GM12875 (cell line): ENCODE data around the gene CHST6.

Source experiments
- H3K4me3 ChIP-seq: one replicate; pipeline ENCODE4 v1.5.1; 2011; ENCODE audit warnings: low read depth, low read length, control low read depth
- CTCF ChIP-seq: IDR thresholded peaks from 2 replicates; pipeline ENCODE4 v1.5.1; 2011; ENCODE audit warnings: low read depth, mild to moderate bottlenecking, control low read depth, inconsistent platforms, low read length, moderate library complexity, borderline replicate concordance; ENCODE audit not compliant: insufficient read depth

CHST6 gene

DNA sequence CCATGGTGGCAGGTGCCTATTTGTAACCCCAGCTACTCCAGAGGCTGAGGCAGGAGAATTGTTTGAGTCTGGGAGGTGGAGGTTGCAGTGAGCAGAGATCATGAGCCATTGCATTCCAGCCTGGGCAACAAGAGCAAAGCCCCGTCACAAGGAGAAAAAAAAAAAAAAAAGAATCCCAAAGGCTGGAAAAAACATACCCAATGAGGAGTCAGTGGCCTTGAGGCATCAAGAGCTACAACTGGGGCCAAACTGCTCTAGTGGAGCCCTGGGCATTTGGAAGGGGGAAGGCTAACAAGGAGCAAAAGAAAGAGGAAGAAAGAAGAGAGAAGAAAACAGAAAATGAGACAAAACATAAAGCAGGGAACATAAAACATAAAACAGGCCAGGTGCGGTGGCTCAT lies 6.9 kb downstream of the CHST6 start:
- H3K4me3 ChIP-seq = no peak overlapping the region
- TF ChIP-seq CTCF = no peak

DNA sequence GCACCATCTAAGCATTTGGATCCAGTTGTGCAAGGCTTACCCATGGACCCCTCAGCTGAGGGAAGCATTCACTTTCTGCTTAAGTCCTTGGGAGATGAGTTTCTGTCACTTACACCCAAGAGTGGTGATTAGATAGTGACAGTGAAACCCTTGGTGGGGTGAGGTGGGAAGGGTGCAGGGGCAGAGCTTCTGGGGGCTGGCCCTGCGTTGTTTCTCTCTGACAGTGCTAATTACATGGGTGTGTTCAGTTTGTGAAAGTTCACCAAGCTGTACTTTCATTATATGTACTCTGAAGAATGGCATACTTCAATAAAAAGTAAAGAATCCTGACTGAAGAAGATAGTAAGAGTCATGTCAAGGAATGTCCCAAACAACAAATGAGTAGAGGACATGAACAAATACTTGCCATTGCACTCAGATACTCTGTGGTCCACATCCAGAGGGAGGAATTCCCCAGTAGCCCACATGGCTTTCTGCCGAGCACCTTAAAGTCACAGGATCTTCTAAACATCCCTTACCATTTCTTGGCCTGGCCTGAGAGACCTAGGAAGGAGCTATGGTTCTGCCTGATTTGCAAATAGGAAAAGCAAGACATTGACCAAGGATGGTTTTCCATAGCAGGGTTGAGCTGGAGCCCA lies 8.4 kb downstream of the CHST6 start:
- H3K4me3 ChIP-seq = no peak overlapping the region
- no peak for TF ChIP-seq CTCF

GRCh38 chr16:75486014-75486675 lies 9.1 kb downstream of the CHST6 start:
- TF ChIP-seq CTCF = no peak
- H3K4me3 ChIP-seq = no peak overlapping the region

DNA sequence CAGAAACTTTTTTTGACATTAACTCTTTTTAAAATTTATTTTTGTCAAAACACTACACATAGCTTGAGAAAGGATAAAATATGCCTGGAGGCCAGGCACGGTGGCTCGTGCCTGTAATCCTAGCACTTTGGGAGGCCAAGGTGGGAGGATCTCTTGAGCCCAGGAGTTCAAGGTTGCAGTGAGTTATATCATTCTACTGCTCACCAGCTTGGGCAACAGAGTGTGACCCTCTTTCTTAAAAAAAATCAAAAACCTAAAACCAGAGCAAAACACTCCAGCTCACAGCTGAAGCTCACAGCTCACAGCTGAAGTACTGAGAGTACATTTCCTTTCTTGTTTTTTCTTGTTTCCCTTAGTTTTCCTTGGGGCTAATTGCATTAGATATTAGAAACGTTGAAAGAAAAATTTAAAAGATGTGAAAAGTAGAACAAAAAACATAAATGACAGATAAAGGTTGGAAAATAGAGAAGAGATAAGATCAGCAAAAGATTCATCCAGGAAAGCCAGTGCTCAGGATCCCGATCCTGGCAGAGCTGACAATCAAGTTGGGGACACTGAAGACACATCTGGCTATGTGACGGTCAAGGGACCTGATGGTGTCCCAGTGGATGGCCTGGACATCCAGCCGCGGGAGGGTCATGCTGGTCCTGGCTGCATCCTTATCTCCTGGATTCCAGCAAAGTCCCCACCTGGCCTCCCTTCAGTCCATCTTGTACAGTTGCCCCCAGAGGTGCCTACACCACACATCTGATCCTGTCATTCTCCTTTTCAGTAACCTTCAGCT lies 9.8 kb downstream of the CHST6 start:
- TF ChIP-seq CTCF = no peak
- no peak overlapping the region for H3K4me3 ChIP-seq

- no peak for TF ChIP-seq CTCF
- no peak overlapping the region for H3K4me3 ChIP-seq
Measured at GRCh38 chr16:75483222-75483621, 12.0 kb downstream of the CHST6 start.

GRCh38 chr16:75482434-75483205 lies 12.6 kb downstream of the CHST6 start:
- no peak overlapping the region for H3K4me3 ChIP-seq
- TF ChIP-seq CTCF = no peak
